MG63 (cell line): Measurements from ENCODE around the gene TXNDC2. TPM values are rescaled to one million over a fixed set of nuclear protein-coding genes. Genes with fewer than 3 reads are reported as not detected.
"Not testable (repeated sequence)": the region's sequence is repeated elsewhere in the genome, so short reads cannot be mapped to it uniquely, and the experiment has no call there.

Experiments used
- DNase-seq: peaks from one replicate; pipeline ENCODE4 v3.0.0-alpha.2; 2020
- H3K27me3 ChIP-seq: fragments of 250-450 bp; sonication (Bioruptor Pico); 2 replicates; pipeline ENCODE4 v1.5.1; 2020; ENCODE audit warnings: mild to moderate bottlenecking, moderate library complexity
- H3K36me3 ChIP-seq: fragments of 250-450 bp; sonication (Bioruptor Pico); 2 replicates; pipeline ENCODE4 v1.5.1; 2020; ENCODE audit warnings: mild to moderate bottlenecking, moderate library complexity
- H3K4me3 ChIP-seq: fragments of 250-450 bp; sonication (Bioruptor Pico); 2 replicates; pipeline ENCODE4 v1.5.1; 2020; ENCODE audit warnings: mild to moderate bottlenecking, moderate library complexity
- H3K9me3 ChIP-seq: fragments of 250-450 bp; sonication (Bioruptor Pico); 2 replicates; pipeline ENCODE4 v1.5.1; 2020; ENCODE audit warnings: mild to moderate bottlenecking, moderate library complexity
- total RNA-seq: library from RNA; depleted of rRNA; stranded (reverse); fragments of >200 nt; shearing (Covaris generic); gene quantifications from 2 replicates; pipeline ENCODE4 v1.2.3, GENCODE V29; 2014; ENCODE audit warnings: low replicate concordance

TXNDC2 gene
- total RNA-seq, 1 experiment from 2014 or later = 0.33 TPM

DNA sequence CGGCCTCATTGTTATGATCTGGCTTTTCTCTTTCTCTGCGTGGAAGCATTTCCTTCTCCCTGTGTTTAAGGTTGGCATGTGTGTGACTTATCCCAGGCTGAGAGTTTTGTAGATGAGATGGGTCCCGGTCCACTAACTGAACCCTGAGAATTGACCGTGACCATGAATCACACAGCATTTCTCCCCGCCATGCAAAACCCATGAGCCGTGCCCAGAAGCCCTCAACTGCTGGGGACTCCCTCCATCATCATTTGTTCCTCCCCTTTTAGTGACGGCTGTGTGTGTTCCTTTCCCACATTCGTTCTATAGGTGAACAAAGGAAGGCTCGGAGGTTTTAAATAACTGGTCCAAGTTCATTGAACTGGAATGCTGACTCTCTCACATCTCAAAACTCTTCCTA is 30.1 kb upstream of the TXNDC2 start:
- 0 out of 2 replicates have a peak, but pooled peaks cover 3% of the 10 kb centered on the region for H3K9me3 ChIP-seq
- H3K4me3 ChIP-seq = no peak overlapping the region
- no peaks in the 10 kb centered on the region for H3K36me3 ChIP-seq
- no peaks in the 10 kb centered on the region for H3K27me3 ChIP-seq
- no peak for DNase-seq

GRCh38 chr18:9856092-9856491 is 29.7 kb upstream of the TXNDC2 start:
- 0 out of 2 replicates have a peak, but pooled peaks cover 3% of the 10 kb centered on the region for H3K9me3 ChIP-seq
- no peaks in the 10 kb centered on the region for H3K27me3 ChIP-seq

DNA sequence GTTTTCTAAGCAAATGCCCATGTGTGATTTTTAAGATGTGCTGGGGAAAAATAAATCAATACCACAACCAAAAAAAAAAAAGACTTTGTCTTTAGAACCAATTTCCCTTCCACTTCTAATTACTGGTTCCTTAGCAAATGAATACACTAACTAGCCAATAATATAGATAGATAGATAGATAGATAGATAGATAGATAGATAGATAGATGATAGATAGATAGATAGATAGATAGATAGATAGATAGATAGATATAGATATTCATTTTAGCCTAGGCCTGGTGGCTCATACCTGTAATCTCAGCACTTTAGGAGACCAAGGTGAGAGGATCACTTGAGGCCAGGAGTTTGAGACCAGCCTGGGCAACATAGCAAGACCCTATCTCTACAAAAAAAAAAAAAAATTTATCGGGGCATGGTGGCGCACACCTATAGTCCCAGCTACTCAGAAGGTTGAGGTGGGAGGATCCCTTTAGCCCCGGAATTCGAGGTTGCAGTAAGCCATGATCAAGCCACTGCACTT is 28.2 kb upstream of the TXNDC2 start:
- not testable (repeated sequence) for H3K9me3 ChIP-seq, DNase-seq, H3K4me3 ChIP-seq, H3K27me3 ChIP-seq, H3K36me3 ChIP-seq

More at GRCh38 chr18:9856092-9856491, 29.7 kb upstream of the TXNDC2 start:
- no peak for DNase-seq
- no peak overlapping the region for H3K4me3 ChIP-seq
- no peaks in the 10 kb centered on the region for H3K36me3 ChIP-seq

- H3K27me3 ChIP-seq = no peaks in the 10 kb centered on the region
- DNase-seq = no peak
- H3K9me3 ChIP-seq = no peaks in the 10 kb centered on the region
- H3K4me3 ChIP-seq = no peak overlapping the region
- H3K36me3 ChIP-seq = no peaks in the 10 kb centered on the region
Measured at GRCh38 chr18:9858642-9859041, 27.1 kb upstream of the TXNDC2 start.

DNA sequence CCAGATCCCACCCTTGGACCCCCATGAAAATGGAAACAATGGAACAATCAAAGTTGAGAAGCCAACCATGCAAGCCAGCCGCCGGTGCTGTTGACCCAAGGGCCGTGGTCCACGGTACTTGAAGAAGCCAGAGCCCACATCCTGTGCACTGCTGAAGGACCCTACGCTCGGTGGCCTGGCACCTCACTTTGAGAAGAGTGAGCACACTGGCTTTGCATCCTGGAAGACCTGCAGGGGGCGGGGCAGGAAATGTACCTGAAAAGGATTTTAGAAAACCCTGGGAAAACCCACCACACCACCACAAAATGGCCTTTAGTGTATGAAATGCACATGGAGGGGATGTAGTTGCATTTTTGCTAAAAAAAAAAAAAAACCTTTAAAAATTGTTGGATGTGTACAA is 26.5 kb upstream of the TXNDC2 start:
- Histone ChIP-seq H3K4me3 (no peak overlapping the region), H3K36me3 (no peaks in the 10 kb centered on the region), H3K9me3 (no peaks in the 10 kb centered on the region), H3K27me3 (no peaks in the 10 kb centered on the region)
- DNase-seq = no peak

- H3K9me3 ChIP-seq = peaks cover 9% of the 10 kb centered on the region
- DNase-seq = no peak
- no peak overlapping the region for H3K4me3 ChIP-seq
- H3K27me3 ChIP-seq = no peaks in the 10 kb centered on the region
- H3K36me3 ChIP-seq = no peaks in the 10 kb centered on the region
Measured at GRCh38 chr18:9860682-9861081, 25.1 kb upstream of the TXNDC2 start.

DNA sequence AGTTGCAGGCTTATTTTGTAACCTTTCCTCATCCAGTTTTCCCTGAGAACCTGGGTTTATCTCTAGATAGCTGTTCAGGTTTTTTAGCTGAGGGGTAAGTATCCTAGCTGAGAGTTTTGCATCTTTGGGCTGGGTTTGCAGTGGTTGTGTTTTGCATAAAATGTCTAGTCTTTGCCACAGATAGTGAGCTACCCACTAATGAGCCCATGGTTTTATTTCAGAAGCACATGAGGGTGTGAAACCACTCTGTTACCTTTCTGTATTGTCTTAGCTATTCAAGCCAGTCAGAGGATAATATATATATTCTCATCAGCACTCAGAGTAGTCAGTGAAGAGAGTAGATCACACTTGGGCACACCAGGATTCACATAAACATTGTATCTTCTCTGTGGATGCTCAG is 24.6 kb upstream of the TXNDC2 start:
- H3K4me3 ChIP-seq = no peak overlapping the region
- no peak for DNase-seq
- no peaks in the 10 kb centered on the region for H3K36me3 ChIP-seq
- H3K9me3 ChIP-seq = peaks cover 13% of the 10 kb centered on the region
- H3K27me3 ChIP-seq = no peaks in the 10 kb centered on the region

DNA sequence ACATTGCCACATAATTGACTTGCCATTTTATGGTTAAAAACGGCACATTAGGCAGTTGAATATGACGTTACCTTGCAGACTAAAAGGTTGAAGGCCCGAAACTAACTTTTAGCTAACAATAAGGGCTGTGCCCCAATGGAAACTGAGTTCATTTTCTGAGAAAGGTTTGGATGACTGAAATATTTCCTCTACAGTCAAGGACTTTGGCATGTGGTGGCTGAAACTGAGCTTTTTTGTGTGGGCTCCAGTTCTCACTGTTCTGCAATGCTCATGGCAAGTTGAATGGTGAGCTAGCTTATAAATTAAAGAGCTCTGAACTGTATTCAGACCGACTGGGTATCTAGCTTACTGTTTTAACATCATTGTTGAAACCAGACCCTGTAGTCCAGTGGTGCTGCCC is 23.8 kb upstream of the TXNDC2 start:
- no peak for DNase-seq
- no peaks in the 10 kb centered on the region for H3K27me3 ChIP-seq

DNA sequence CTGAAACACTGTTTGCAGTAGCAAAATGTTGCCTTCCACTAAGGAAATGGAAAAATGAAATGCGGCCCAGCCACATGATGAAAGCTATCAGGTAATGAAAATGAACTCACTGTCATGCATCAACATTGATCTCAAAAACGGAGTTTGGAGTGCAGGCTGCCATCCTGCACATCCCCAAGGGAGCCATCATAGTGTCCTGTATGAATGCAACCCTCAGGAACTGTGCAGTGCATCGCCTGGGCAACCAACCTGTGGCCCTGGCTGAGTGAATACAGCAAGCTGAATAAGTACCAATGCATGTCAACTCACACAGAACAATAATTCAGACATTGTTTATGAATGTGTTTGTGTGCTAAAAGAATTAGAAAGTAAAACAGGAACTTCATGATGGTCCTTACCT is 23.1 kb upstream of the TXNDC2 start:
- H3K4me3 ChIP-seq = no peak overlapping the region
- DNase-seq = no peak
- no peaks in the 10 kb centered on the region for H3K27me3 ChIP-seq
- peaks cover 14% of the 10 kb centered on the region for H3K9me3 ChIP-seq
- no peaks in the 10 kb centered on the region for H3K36me3 ChIP-seq

More for the DNA sequence above, 23.8 kb upstream of the TXNDC2 start:
- no peaks in the 10 kb centered on the region for H3K36me3 ChIP-seq
- peaks cover 14% of the 10 kb centered on the region for H3K9me3 ChIP-seq
- H3K4me3 ChIP-seq = no peak overlapping the region

GRCh38 chr18:9863282-9863681 is 22.5 kb upstream of the TXNDC2 start:
- no peak overlapping the region for H3K4me3 ChIP-seq
- no peaks in the 10 kb centered on the region for H3K27me3 ChIP-seq
- H3K36me3 ChIP-seq = no peaks in the 10 kb centered on the region
- peaks cover 14% of the 10 kb centered on the region for H3K9me3 ChIP-seq
- DNase-seq = no peak

- Histone ChIP-seq H3K36me3 (no peaks in the 10 kb centered on the region), H3K9me3 (peaks cover 14% of the 10 kb centered on the region), H3K4me3 (no peak overlapping the region), H3K27me3 (no peaks in the 10 kb centered on the region)
- no peak for DNase-seq
Measured at GRCh38 chr18:9865764-9866490, 19.8 kb upstream of the TXNDC2 start.

- no peaks in the 10 kb centered on the region for H3K27me3 ChIP-seq
- H3K4me3 ChIP-seq = no peak overlapping the region
- H3K36me3 ChIP-seq = no peaks in the 10 kb centered on the region
- DNase-seq = no peak
- H3K9me3 ChIP-seq = peaks cover 14% of the 10 kb centered on the region
Measured at GRCh38 chr18:9866627-9867026, 19.1 kb upstream of the TXNDC2 start.

DNA sequence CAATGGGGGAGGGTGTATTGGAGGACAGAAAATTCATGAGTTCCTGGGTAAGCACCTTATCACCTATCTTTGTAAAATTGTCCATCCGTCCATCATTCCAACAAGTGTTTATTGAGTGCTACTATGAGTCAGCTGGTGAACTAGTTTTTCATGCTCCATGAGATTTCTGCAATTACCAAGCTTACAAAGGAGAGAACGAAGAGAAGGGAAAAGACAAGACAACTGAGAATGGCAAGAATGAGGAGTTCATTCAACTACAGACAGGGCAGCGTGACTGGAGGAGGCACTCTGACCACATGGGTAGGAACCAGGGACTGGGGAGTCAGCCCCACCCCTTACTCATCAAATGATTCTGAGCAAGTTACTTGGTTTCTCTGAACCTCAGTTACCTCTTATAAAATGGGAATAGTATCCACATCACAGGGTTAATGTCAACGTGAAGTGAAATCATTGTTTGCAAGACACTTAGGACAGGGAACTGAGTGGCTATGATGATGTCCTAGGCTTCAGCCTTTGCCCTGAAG is 18.6 kb upstream of the TXNDC2 start:
- DNase-seq = no peak

GRCh38 chr18:9868857-9869714 is 16.7 kb upstream of the TXNDC2 start:
- Histone ChIP-seq H3K36me3 (no peaks in the 10 kb centered on the region), H3K4me3 (no peak overlapping the region), H3K9me3 (peaks cover 14% of the 10 kb centered on the region), H3K27me3 (no peaks in the 10 kb centered on the region)
- no peak for DNase-seq

More for the DNA sequence above, 18.6 kb upstream of the TXNDC2 start:
- Histone ChIP-seq H3K4me3 (no peak overlapping the region), H3K36me3 (no peaks in the 10 kb centered on the region), H3K9me3 (peaks cover 14% of the 10 kb centered on the region), H3K27me3 (no peaks in the 10 kb centered on the region)

- peaks cover 14% of the 10 kb centered on the region for H3K9me3 ChIP-seq
- peak; percentile 13 for DNase-seq
- no peaks in the 10 kb centered on the region for H3K27me3 ChIP-seq
- H3K36me3 ChIP-seq = no peaks in the 10 kb centered on the region
- no peak overlapping the region for H3K4me3 ChIP-seq
Measured at GRCh38 chr18:9869715-9870430, 15.9 kb upstream of the TXNDC2 start.

DNA sequence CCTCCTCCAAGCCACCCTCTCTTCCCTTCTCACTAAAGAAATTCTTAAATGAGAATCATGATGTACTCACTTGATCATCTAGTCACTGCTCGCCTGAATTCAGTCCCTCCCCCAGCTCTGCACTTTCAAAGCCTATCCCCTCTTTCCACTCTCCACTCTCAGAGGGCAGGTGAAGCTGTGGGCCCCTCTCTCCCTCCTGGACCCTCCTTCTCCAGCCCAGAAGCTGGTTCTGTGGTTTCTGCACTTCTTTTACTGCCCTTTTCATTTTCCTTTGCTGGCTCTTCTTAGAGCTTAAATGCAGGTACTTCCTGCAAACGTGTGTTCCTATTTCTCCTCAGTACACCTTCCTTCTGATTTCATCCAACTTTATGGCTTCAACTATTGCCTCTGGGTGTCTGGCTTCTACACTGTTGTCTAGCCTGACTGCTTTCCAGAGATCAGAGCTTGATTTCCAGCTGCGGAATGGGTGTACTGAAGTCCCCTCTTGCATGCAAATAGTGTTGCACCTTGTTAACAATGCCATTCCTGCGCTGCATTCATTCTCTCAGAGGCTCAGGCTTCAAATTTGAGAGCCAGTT is 15.3 kb upstream of the TXNDC2 start:
- Histone ChIP-seq H3K4me3 (no peak overlapping the region), H3K36me3 (no peaks in the 10 kb centered on the region), H3K9me3 (peaks cover 7% of the 10 kb centered on the region; the same call in 1 of the 2 replicates), H3K27me3 (no peaks in the 10 kb centered on the region)
- DNase-seq = no peak
